ENCODE data around the gene ZNF436.
A peak's percentile ranks its signal among the peaks of the same experiment; 100 is the strongest.

Gene ZNF436

DNA sequence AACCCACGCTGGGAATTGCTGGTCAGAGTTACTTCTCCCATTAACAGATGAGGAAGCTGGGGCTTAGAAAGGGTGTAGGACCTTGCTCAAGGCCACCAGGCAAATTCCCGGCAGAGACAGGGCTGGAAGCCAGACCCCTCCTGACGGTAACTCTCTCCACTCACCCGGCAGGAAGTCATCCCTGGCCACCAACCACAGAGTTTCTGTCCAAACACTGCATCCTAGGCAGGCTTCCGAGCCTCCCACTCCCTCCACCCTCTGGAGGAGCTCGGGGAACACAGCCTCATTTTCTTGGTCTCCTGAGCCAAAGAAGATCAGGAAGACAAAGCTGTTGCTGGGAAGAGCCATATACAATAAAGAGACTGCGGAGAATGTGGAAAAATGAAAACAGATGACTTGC, 25.0 kb upstream of the ZNF436 start:
- Histone ChIP-seq H3K27ac (ENCODE audit: low read depth, low read length) (peak overlapping the region; percentile 81), H3K4me3 (ENCODE audit: low read depth in 1 of 5, low read length in 5 of 5) (no peak overlapping the region), H3K9me3 (ENCODE audit: control insufficient read depth in 5 of 5, low read length in 5 of 5) (no peaks in the 10 kb centered on the region), H3K36me3 (ENCODE audit: control insufficient read depth in 5 of 5, insufficient read depth in 5 of 5, low read length in 5 of 5) (peaks cover 0 to 10% (median 5%) of the 10 kb centered on the region in 5 donors), H3K27me3 (ENCODE audit: control insufficient read depth in 5 of 5, insufficient read depth in 4 of 5, low read length in 5 of 5) (no peaks in the 10 kb centered on the region), H3K4me1 (ENCODE audit: control insufficient read depth in 5 of 5, insufficient read depth in 5 of 5, low read length in 5 of 5) (peaks cover 8 to 27% (median 25%) of the 10 kb centered on the region in 5 donors), H3K9ac (ENCODE audit: low read length in 5 of 5) (peak overlapping the region in 2 of 5 donors; percentile 16 to 55)

DNA sequence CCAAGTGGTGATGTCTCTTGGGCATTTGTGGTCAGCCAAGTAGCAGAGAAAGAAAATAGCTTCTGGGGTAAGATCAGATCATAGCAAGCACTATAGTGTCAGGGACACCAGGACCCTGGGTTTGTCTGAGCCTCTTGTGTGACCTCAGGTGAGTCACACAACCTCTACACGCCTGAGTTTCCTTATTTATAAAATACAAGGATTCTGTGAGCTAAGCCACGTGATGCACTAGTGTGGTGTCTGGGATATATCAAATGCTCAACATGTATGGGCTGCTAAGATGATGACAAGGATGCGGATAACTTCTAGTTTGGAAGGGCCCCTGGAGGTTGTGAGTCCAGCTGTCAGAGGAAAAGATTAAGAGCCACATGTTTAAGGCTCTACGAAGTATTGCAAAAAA, 24.5 kb upstream of the ZNF436 start:
- Histone ChIP-seq H3K9me3 (ENCODE audit: control insufficient read depth in 5 of 5, low read length in 5 of 5) (no peaks in the 10 kb centered on the region), H3K4me1 (ENCODE audit: control insufficient read depth in 5 of 5, insufficient read depth in 5 of 5, low read length in 5 of 5) (peaks cover 8 to 27% (median 25%) of the 10 kb centered on the region in 5 donors), H3K27ac (ENCODE audit: low read depth, low read length) (peak overlapping the region; percentile 81), H3K9ac (ENCODE audit: low read length in 5 of 5) (peak overlapping the region in 4 of 5 donors; percentile 16 to 49 (median 45)), H3K36me3 (ENCODE audit: control insufficient read depth in 5 of 5, insufficient read depth in 5 of 5, low read length in 5 of 5) (peaks cover 0 to 11% (median 5%) of the 10 kb centered on the region in 5 donors), H3K4me3 (ENCODE audit: low read depth in 1 of 5, low read length in 5 of 5) (peak overlapping the region in 1 of 5 donors; percentile 7), H3K27me3 (ENCODE audit: control insufficient read depth in 5 of 5, insufficient read depth in 4 of 5, low read length in 5 of 5) (no peaks in the 10 kb centered on the region)

DNA sequence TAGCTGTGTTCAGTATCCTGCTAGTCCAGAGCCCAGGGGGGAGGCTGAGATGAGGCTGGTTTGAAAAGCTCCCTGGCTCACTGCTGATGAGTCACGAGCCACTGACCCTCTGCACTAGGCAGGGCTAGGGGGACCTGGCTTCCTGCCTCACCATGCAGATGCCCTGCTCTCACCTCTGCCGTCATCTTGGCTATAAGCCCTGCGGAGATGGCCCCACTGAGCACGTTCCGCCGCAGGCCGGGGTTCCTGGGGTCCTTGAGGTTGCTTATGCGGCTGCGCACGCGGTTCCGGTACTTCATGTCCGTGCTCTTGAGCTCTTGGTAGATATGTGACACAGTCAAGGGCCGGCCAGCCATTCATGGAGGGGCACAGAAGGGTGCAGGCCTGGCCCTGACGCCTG, 24.1 kb upstream of the ZNF436 start:
- H3K27me3 ChIP-seq (ENCODE audit: control insufficient read depth in 5 of 5, insufficient read depth in 4 of 5, low read length in 5 of 5) = no peaks in the 10 kb centered on the region
- no peaks in the 10 kb centered on the region for H3K9me3 ChIP-seq (ENCODE audit: control insufficient read depth in 5 of 5, low read length in 5 of 5)
- peak overlapping the region; percentile 81 for H3K27ac ChIP-seq (ENCODE audit: low read depth, low read length)
- H3K4me3 ChIP-seq (ENCODE audit: low read depth in 1 of 5, low read length in 5 of 5) = no peak overlapping the region
- H3K4me1 ChIP-seq (ENCODE audit: control insufficient read depth in 5 of 5, insufficient read depth in 5 of 5, low read length in 5 of 5) = peaks cover 8 to 27% (median 25%) of the 10 kb centered on the region in 5 donors
- peaks cover 0 to 11% (median 5%) of the 10 kb centered on the region in 5 donors for H3K36me3 ChIP-seq (ENCODE audit: control insufficient read depth in 5 of 5, insufficient read depth in 5 of 5, low read length in 5 of 5)
- peak overlapping the region in 3 of 5 donors; percentile 43 to 49 (median 47) for H3K9ac ChIP-seq (ENCODE audit: low read length in 5 of 5)

DNA sequence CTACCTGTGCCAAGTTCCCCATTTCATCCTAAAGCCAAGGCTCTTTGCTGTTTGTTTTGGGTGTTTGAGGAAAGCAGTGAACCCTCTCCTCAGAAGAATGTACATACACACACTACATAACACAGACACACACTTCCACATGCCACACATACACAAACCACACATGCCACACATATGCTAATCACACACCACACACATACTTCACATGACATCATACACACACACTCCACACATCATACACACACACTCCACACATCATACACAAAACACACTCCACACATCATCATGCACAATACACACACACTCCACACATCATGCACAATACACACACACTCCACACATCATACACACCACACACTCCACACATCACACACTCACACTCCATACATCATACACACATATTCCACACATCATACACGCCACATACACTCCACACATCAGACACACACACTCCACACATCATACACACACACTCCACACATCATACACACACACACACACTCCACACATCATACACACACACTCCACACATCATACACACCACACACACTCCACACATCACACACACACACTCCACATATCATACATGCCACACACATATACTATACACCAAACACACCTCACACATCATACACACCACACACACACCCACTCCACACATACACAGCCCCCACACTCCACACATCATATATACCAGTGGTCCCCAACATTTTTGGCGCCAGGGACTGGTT, 22.7 kb upstream of the ZNF436 start:
- H3K4me1 ChIP-seq (ENCODE audit: control insufficient read depth in 5 of 5, insufficient read depth in 5 of 5, low read length in 5 of 5) = peaks cover 8 to 27% (median 25%) of the 10 kb centered on the region in 5 donors
- no peak overlapping the region for H3K9ac ChIP-seq (ENCODE audit: low read length in 5 of 5)
- no peaks in the 10 kb centered on the region for H3K27me3 ChIP-seq (ENCODE audit: control insufficient read depth in 5 of 5, insufficient read depth in 4 of 5, low read length in 5 of 5)
- H3K4me3 ChIP-seq (ENCODE audit: low read depth in 1 of 5, low read length in 5 of 5) = no peak overlapping the region
- H3K36me3 ChIP-seq (ENCODE audit: control insufficient read depth in 5 of 5, insufficient read depth in 5 of 5, low read length in 5 of 5) = peaks cover 0 to 6% (median 4%) of the 10 kb centered on the region in 5 donors
- no peak overlapping the region for H3K27ac ChIP-seq (ENCODE audit: low read depth, low read length)
- H3K9me3 ChIP-seq (ENCODE audit: control insufficient read depth in 5 of 5, low read length in 5 of 5) = no peaks in the 10 kb centered on the region

DNA sequence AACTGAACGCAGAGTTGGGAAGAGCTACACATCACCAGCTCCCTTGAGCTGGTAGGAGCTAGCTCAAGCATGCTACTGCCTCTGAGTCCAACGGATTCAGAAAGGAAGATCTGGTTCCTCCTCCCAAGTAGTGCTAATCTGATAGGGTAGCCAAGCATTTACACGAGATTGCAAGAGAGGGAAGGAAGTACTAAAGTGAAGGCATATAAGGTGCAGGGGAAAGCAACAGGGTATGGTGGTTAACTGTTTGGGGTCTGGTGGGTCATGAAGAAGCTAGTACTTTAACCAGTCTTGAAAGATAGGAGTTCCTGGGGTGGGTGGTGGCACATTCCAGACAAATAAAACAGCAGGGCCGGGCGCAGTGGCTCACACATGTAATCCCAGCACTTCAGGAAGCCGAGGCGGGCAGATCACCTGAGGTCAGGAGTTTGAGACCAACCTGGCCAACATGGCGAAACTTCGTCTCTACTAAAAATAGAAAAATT, 20.2 kb upstream of the ZNF436 start:
- peaks cover 0 to 7% (median 2%) of the 10 kb centered on the region in 5 donors for H3K36me3 ChIP-seq (ENCODE audit: control insufficient read depth in 5 of 5, insufficient read depth in 5 of 5, low read length in 5 of 5)

DNA sequence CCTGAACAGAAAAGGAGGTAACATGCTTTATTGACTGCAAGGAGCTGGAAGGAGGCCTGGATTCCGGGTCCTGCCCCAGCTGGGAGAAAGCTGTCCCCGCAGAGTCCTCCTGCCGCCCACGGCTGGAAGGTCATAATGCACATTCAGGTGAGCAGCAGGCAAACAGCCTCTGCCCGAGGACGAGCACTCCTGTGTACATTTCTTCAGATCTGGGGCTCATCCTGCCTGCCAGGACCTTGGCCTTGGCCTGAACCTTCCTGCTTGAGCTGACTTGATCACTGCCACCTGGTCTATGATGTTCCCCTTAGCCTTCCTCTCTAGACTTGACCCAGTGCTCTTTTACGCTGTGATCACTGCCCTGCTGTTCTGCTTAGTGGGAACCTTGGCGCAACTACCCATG, 17.9 kb upstream of the ZNF436 start:
- Histone ChIP-seq H3K9me3 (ENCODE audit: control insufficient read depth in 5 of 5, low read length in 5 of 5) (no peaks in the 10 kb centered on the region), H3K27me3 (ENCODE audit: control insufficient read depth in 5 of 5, insufficient read depth in 4 of 5, low read length in 5 of 5) (no peaks in the 10 kb centered on the region), H3K36me3 (ENCODE audit: control insufficient read depth in 5 of 5, insufficient read depth in 5 of 5, low read length in 5 of 5) (peaks cover 0 to 7% (median 6%) of the 10 kb centered on the region in 5 donors), H3K9ac (ENCODE audit: low read length in 5 of 5) (no peak overlapping the region), H3K4me3 (ENCODE audit: low read depth in 1 of 5, low read length in 5 of 5) (no peak overlapping the region), H3K27ac (ENCODE audit: low read depth, low read length) (no peak overlapping the region), H3K4me1 (ENCODE audit: control insufficient read depth in 5 of 5, insufficient read depth in 5 of 5, low read length in 5 of 5) (peaks cover 6 to 21% (median 11%) of the 10 kb centered on the region in 5 donors)

More for the DNA sequence above, 20.2 kb upstream of the ZNF436 start:
- no peak overlapping the region for H3K4me3 ChIP-seq (ENCODE audit: low read depth in 1 of 5, low read length in 5 of 5)
- H3K27me3 ChIP-seq (ENCODE audit: control insufficient read depth in 5 of 5, insufficient read depth in 4 of 5, low read length in 5 of 5) = no peaks in the 10 kb centered on the region
- H3K27ac ChIP-seq (ENCODE audit: low read depth, low read length) = no peak overlapping the region
- H3K9me3 ChIP-seq (ENCODE audit: control insufficient read depth in 5 of 5, low read length in 5 of 5) = no peaks in the 10 kb centered on the region
- peaks cover 6 to 26% (median 19%) of the 10 kb centered on the region in 5 donors for H3K4me1 ChIP-seq (ENCODE audit: control insufficient read depth in 5 of 5, insufficient read depth in 5 of 5, low read length in 5 of 5)
- H3K9ac ChIP-seq (ENCODE audit: low read length in 5 of 5) = no peak overlapping the region

DNA sequence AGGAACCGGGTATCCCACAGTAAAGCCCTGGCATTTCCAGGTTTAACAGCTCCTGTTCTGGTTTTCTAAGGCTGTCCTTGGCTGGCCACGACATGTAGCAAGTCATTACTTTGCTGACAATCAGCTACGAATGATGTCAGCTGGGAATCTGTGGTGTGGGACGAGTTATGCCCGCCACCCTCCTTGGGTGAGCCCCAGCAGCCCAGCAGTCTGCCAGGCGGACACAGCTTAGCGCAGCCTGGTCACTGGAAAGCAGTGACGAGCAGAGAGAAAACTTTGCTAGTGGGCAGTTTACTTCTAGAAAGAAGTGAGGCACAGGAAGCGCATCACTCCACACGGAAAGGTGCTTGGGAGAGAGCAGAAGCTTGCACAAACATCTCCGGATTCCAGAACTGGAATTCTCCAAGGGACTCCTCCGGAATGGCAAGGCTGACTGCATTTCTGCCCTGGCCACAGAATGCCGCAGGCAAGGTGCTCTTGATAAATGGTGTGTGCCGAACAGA, 15.5 kb upstream of the ZNF436 start:
- no peak overlapping the region for H3K4me3 ChIP-seq (ENCODE audit: low read depth in 1 of 5, low read length in 5 of 5)
- no peak overlapping the region for H3K27ac ChIP-seq (ENCODE audit: low read depth, low read length)
- no peak overlapping the region for H3K9ac ChIP-seq (ENCODE audit: low read length in 5 of 5)
- peaks cover 6 to 21% (median 11%) of the 10 kb centered on the region in 5 donors for H3K4me1 ChIP-seq (ENCODE audit: control insufficient read depth in 5 of 5, insufficient read depth in 5 of 5, low read length in 5 of 5)
- H3K27me3 ChIP-seq (ENCODE audit: control insufficient read depth in 5 of 5, insufficient read depth in 4 of 5, low read length in 5 of 5) = no peaks in the 10 kb centered on the region
- peaks cover 0 to 12% (median 6%) of the 10 kb centered on the region in 5 donors for H3K36me3 ChIP-seq (ENCODE audit: control insufficient read depth in 5 of 5, insufficient read depth in 5 of 5, low read length in 5 of 5)
- no peaks in the 10 kb centered on the region for H3K9me3 ChIP-seq (ENCODE audit: control insufficient read depth in 5 of 5, low read length in 5 of 5)

DNA sequence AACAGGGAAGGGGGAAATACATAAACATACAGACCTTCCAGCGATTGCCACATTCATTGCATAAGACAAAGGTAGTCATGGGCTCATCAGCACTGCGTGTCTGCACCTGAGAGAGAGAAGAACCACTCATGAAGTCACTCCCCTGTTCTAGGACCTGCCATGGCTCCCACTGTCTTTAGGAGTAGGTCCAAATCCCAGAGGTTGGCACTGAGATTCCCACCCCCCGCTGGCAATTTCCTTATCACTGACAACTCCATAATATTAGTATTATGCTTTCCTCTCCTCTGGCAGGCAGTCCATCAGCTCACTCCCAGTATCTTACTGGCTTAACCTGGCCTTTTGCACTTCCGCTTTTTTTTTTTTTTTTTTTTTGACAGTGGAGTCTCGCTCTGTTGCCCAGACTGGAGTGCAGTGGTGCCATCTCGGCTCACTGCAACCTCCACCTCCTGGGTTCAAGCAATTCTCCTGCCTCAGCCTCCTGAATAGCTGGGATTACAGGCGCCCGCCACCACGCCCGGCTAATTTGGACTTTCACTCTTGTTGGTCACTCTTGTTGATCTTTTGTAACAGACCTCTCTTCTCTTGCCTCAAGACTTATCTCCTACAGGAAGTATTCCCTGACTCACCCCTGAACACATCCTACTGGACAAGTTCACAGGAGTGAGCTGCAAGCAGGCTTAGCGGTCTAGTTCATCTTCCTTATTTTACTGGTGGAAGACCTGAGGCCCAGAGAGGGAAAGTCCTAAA, 14.8 kb upstream of the ZNF436 start:
- H3K36me3 ChIP-seq (ENCODE audit: control insufficient read depth in 5 of 5, insufficient read depth in 5 of 5, low read length in 5 of 5) = peaks cover 0 to 10% (median 6%) of the 10 kb centered on the region in 5 donors
- no peaks in the 10 kb centered on the region for H3K27me3 ChIP-seq (ENCODE audit: control insufficient read depth in 5 of 5, insufficient read depth in 4 of 5, low read length in 5 of 5)
- no peaks in the 10 kb centered on the region for H3K9me3 ChIP-seq (ENCODE audit: control insufficient read depth in 5 of 5, low read length in 5 of 5)
- no peak overlapping the region for H3K9ac ChIP-seq (ENCODE audit: low read length in 5 of 5)
- H3K27ac ChIP-seq (ENCODE audit: low read depth, low read length) = no peak overlapping the region
- H3K4me1 ChIP-seq (ENCODE audit: control insufficient read depth in 5 of 5, insufficient read depth in 5 of 5, low read length in 5 of 5) = peaks cover 6 to 21% (median 11%) of the 10 kb centered on the region in 5 donors
- no peak overlapping the region for H3K4me3 ChIP-seq (ENCODE audit: low read depth in 1 of 5, low read length in 5 of 5)

DNA sequence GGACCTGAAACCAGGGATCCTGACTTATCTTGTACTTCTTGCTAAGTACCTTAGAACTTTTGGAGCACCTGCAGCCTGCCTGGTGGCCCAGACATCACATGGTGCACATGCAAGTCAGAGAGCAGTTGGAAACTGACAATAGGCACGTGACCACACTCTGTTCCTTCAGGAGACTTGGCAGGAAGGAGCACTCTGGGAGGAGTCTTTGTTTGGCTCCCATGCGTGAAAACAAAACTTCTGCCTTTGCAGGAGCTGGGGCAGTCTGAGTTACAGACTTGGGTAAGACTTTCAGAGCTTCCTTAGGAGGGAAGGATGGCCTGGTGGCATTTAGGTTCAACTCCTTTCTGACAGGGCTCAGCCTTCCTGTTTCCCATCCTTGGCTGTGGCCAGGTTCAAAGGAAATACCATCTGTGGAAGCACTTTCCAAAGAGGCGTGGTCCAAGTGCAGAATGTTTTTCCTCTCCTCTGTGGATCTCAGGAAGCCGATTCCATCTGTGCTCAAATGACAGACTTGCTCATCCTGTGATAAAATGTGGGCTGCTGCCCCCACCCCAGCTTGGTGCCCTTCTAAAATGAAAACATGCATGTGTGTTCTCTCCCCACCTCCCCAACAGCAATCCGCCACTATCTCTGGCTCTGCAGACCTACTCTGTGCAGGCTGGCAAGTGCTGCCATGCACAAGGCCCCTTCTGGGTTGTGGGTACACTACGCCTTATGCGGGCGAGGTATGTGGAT, 14.1 kb upstream of the ZNF436 start:
- no peak overlapping the region for H3K4me3 ChIP-seq (ENCODE audit: low read depth in 1 of 5, low read length in 5 of 5)
- H3K36me3 ChIP-seq (ENCODE audit: control insufficient read depth in 5 of 5, insufficient read depth in 5 of 5, low read length in 5 of 5) = peaks cover 0 to 10% (median 6%) of the 10 kb centered on the region in 5 donors
- H3K9ac ChIP-seq (ENCODE audit: low read length in 5 of 5) = no peak overlapping the region
- no peaks in the 10 kb centered on the region for H3K27me3 ChIP-seq (ENCODE audit: control insufficient read depth in 5 of 5, insufficient read depth in 4 of 5, low read length in 5 of 5)
- H3K27ac ChIP-seq (ENCODE audit: low read depth, low read length) = no peak overlapping the region
- H3K9me3 ChIP-seq (ENCODE audit: control insufficient read depth in 5 of 5, low read length in 5 of 5) = no peaks in the 10 kb centered on the region
- peaks cover 6 to 21% (median 16%) of the 10 kb centered on the region in 5 donors for H3K4me1 ChIP-seq (ENCODE audit: control insufficient read depth in 5 of 5, insufficient read depth in 5 of 5, low read length in 5 of 5)
